Fibroblast of the aortic adventitia (primary cell): Measurements from ENCODE around the gene ELFN2. TPM values are rescaled to one million over a fixed set of nuclear protein-coding genes. Genes with fewer than 3 reads are reported as not detected.
A peak's percentile ranks its signal among the peaks of the same experiment; 100 is the strongest.

Experiments used
- DNase-seq: peaks from one replicate; pipeline ENCODE4 v3.0.0-alpha.2; 2010; ENCODE audit warnings: low read depth
- H3K4me3 ChIP-seq: 2 replicates; pipeline ENCODE4 v1.5.1; 2011; ENCODE audit warnings: low read depth, mild to moderate bottlenecking, control low read depth, low read length, moderate library complexity
- total RNA-seq: library from RNA; depleted of rRNA; stranded (reverse); fragments of >200 nt; gene quantifications from 2 replicates; pipeline ENCODE4 v1.2.3, GENCODE V29; 2012; ENCODE audit warnings: low replicate concordance
- TF ChIP-seq, protein P1 (sequence below): IDR thresholded peaks from 2 replicates; pipeline ENCODE4 v1.5.1; 2011; ENCODE audit warnings: mild to moderate bottlenecking, low read length, control low read depth, inconsistent platforms; ENCODE audit not compliant: insufficient read depth

The ELFN2 gene
- total RNA-seq, 1 donor, result 0.18 TPM

DNA sequence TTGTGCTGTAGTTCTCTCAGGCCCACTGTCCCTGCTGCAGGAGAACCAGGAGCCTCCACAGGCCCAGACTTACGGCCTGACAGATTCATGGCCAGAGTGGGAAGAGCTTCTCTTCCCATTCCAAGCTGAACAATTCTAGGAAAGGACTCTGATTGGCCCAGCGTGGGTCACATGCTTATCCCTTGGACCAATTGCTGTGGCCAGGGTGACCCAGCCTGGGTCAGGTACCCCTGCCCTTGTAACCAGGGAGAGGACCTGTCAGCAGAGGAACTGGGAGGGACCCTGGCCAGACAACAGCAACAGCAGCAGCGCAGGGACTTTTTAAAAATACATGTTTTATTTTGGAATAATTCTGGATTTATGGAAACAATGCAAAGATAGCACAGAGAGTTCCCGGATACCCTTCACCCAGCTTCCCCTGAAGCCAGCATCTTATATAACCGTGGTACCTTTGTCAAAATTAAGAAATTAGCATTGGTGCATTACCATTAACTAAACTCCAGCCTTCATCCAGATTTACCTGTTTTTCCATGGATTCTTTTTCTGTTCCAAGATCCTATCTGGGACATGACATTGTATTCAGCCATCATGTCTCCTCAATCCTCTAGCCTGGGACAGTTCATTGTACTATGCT, 8.8 kb upstream of the ELFN2 start:
- no peak for DNase-seq
- TF ChIP-seq, protein P1, sequence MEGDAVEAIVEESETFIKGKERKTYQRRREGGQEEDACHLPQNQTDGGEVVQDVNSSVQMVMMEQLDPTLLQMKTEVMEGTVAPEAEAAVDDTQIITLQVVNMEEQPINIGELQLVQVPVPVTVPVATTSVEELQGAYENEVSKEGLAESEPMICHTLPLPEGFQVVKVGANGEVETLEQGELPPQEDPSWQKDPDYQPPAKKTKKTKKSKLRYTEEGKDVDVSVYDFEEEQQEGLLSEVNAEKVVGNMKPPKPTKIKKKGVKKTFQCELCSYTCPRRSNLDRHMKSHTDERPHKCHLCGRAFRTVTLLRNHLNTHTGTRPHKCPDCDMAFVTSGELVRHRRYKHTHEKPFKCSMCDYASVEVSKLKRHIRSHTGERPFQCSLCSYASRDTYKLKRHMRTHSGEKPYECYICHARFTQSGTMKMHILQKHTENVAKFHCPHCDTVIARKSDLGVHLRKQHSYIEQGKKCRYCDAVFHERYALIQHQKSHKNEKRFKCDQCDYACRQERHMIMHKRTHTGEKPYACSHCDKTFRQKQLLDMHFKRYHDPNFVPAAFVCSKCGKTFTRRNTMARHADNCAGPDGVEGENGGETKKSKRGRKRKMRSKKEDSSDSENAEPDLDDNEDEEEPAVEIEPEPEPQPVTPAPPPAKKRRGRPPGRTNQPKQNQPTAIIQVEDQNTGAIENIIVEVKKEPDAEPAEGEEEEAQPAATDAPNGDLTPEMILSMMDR, result no peak
- no peak overlapping the region for H3K4me3 ChIP-seq

DNA sequence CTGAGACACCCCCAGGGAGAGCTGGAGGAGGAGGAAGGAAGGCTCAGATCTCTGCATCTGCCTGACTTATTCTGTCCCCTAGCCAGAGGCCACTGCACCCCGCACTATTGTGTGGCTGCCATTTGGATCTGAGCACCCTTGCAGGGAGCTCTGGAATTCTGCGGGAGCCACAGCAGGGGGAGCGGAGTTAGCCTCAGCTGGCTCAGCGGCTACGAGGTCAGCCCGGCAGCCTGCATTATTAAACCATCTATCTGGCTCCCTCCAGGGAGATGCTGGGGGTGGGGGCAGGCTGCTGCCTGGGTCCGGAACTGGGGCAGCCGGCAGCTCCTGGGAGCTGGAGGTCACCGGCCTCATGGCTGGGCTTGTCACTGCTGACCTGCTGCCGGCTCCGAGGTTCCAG, 6.5 kb upstream of the ELFN2 start:
- H3K4me3 ChIP-seq, result no peak overlapping the region
- TF ChIP-seq, protein P1, result no peak
- DNase-seq, result peak; percentile 23

GRCh38 chr22:37432708-37433054, 5.4 kb upstream of the ELFN2 start:
- no peak for DNase-seq
- TF ChIP-seq, protein P1, result no peak
- no peak overlapping the region for H3K4me3 ChIP-seq

- DNase-seq, result peak; percentile 98
- no peak overlapping the region for H3K4me3 ChIP-seq
- TF ChIP-seq, protein P1, result no peak
Measured at GRCh38 chr22:37431801-37432707, 4.8 kb upstream of the ELFN2 start.

GRCh38 chr22:37431366-37431765, 4.1 kb upstream of the ELFN2 start:
- DNase-seq, result no peak

DNA sequence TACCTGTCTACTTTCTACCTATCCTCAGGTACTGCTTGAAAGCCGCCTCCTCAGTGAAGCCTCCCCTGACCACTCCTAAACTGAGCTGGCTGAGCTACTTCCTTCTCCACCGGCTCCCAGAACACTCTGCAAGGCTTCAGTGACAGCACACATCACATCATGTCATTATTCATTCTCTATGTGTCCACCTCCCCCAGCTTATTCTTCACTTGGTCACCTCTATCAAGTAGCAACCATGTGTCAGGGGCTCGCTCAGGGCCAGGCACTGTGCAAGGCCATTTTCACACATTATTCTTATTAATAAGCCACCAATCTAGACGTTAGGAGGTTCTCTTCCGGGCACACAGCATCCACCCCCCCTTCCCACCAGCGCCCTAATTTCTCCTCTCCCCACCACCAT, 3.7 kb upstream of the ELFN2 start:
- TF ChIP-seq, protein P1, result no peak
- DNase-seq, result no peak
- H3K4me3 ChIP-seq, result no peak overlapping the region

More at GRCh38 chr22:37431366-37431765, 4.1 kb upstream of the ELFN2 start:
- TF ChIP-seq, protein P1, result no peak
- no peak overlapping the region for H3K4me3 ChIP-seq
